ENCODE results near the gene SLC12A7. TPM values are rescaled to one million over a fixed set of nuclear protein-coding genes. Genes with fewer than 3 reads are reported as not detected.
A peak's percentile ranks its signal among the peaks of the same experiment; 100 is the strongest.

The SLC12A7 gene
- polyA plus RNA-seq, 1 donor (not counting 4 experiments of a cell fraction or from before 2014, with no cell fraction given) = 1.5 TPM

DNA sequence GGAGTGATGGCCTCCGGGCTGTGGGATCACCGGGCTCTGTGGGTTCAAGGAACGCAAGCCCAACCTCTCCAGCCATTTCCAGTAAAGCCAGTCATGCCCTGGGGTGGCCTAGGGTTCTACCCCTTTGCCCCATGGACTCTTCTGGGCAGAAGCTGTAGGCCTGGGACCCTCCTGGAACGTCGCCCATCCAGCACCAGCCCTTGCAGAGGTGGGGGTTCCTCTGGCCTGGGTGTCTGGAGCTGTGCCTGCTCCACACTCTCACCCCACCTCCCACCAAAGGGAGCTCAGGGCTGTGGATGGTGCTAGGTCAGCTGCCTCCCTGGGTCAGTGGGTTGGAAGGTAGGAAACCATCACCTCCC, 1.4 kb upstream of the SLC12A7 start:
- H3K27ac ChIP-seq (ENCODE audit: control insufficient read depth, insufficient read depth, low read length) = no peak overlapping the region
- H3K4me2 ChIP-seq (ENCODE audit: control insufficient read depth, extremely low read depth, insufficient read depth, low read depth, low read length) = no peak overlapping the region
- H3K36me3 ChIP-seq (ENCODE audit: control insufficient read depth in 2 of 2, extremely low read depth in 1 of 2, insufficient read depth in 2 of 2, low read length in 2 of 2) = no peaks in the 10 kb centered on the region
- H3K79me2 ChIP-seq (ENCODE audit: control insufficient read depth, insufficient read depth, low read length) = no peaks in the 10 kb centered on the region
- FAIRE-seq (no peak), DNase-seq (ENCODE audit: low read depth, low spot score) (no peak)
- H2AFZ ChIP-seq (ENCODE audit: control insufficient read depth, low read length) = no peak overlapping the region
- H3K9ac ChIP-seq (ENCODE audit: control insufficient read depth, extremely low read depth, insufficient read depth, low read length) = no peak overlapping the region
- H3K4me3 ChIP-seq (ENCODE audit: control insufficient read depth in 2 of 3, extremely low read depth in 1 of 3, insufficient read depth in 2 of 3, low read depth in 1 of 3, low read length in 3 of 3) = no peak overlapping the region
- dilution Hi-C loops (cut with MboI; ENCODE audit: extremely low pct_ligation_motif_present, low sequenced_read_pairs) = no loop called here
- TF ChIP-seq EZH2 (IDR thresholded peaks at IDR 0.05; ENCODE audit: low read length) = no peak
- no peak for TF ChIP-seq CTCF (optimal IDR thresholded peaks at IDR 0.05 in 1 of 3, IDR thresholded peaks at IDR 0.05 in 1 of 3, conservative IDR thresholded peaks at IDR 0.05 in 1 of 3; ENCODE audit: extremely low read depth in 1 of 3, insufficient read depth in 2 of 3, low read length in 3 of 3)
- no peaks in the 10 kb centered on the region for H3K9me3 ChIP-seq (ENCODE audit: control insufficient read depth, low read depth, low read length)
- peaks cover 5% of the 10 kb centered on the region for H3K4me1 ChIP-seq (ENCODE audit: control insufficient read depth, extremely low read depth, insufficient read depth, low read length)
- peaks cover 2% of the 10 kb centered on the region for H4K20me1 ChIP-seq (ENCODE audit: control insufficient read depth, extremely low read depth, insufficient read depth, low read length)
- H3K27me3 ChIP-seq (ENCODE audit: control insufficient read depth, extremely low read depth, insufficient read depth, low read length) = peaks cover 29% of the 10 kb centered on the region
- H3K9me1 ChIP-seq (ENCODE audit: control insufficient read depth, extremely low read depth, insufficient read depth, low read length) = no peaks in the 10 kb centered on the region

GRCh38 chr5:1112596-1113331, 901 bp upstream of the SLC12A7 start:
- H3K9me3 ChIP-seq (ENCODE audit: control insufficient read depth, low read depth, low read length) = no peaks in the 10 kb centered on the region
- no peak overlapping the region for H2AFZ ChIP-seq (ENCODE audit: control insufficient read depth, low read length)
- no peaks in the 10 kb centered on the region for H3K4me1 ChIP-seq (ENCODE audit: control insufficient read depth, extremely low read depth, insufficient read depth, low read length)
- peak; percentile 23 for DNase-seq (ENCODE audit: low read depth, low spot score)
- dilution Hi-C loops (cut with MboI; ENCODE audit: extremely low pct_ligation_motif_present, low sequenced_read_pairs) = no loop called here
- H3K9me1 ChIP-seq (ENCODE audit: control insufficient read depth, extremely low read depth, insufficient read depth, low read length) = no peaks in the 10 kb centered on the region
- H3K9ac ChIP-seq (ENCODE audit: control insufficient read depth, extremely low read depth, insufficient read depth, low read length) = no peak overlapping the region
- no peaks in the 10 kb centered on the region for H3K79me2 ChIP-seq (ENCODE audit: control insufficient read depth, insufficient read depth, low read length)
- TF ChIP-seq CTCF (optimal IDR thresholded peaks at IDR 0.05 in 1 of 3, IDR thresholded peaks at IDR 0.05 in 1 of 3, conservative IDR thresholded peaks at IDR 0.05 in 1 of 3; ENCODE audit: extremely low read depth in 1 of 3, insufficient read depth in 2 of 3, low read length in 3 of 3) (no peak), EZH2 (IDR thresholded peaks at IDR 0.05; ENCODE audit: low read length) (no peak)
- H3K27ac ChIP-seq (ENCODE audit: control insufficient read depth, insufficient read depth, low read length) = no peak overlapping the region
- no peaks in the 10 kb centered on the region for H3K36me3 ChIP-seq (ENCODE audit: control insufficient read depth in 2 of 2, extremely low read depth in 1 of 2, insufficient read depth in 2 of 2, low read length in 2 of 2)
- no peaks in the 10 kb centered on the region for H4K20me1 ChIP-seq (ENCODE audit: control insufficient read depth, extremely low read depth, insufficient read depth, low read length)
- no peak for FAIRE-seq
- no peak overlapping the region for H3K4me2 ChIP-seq (ENCODE audit: control insufficient read depth, extremely low read depth, insufficient read depth, low read depth, low read length)
- H3K27me3 ChIP-seq (ENCODE audit: control insufficient read depth, extremely low read depth, insufficient read depth, low read length) = peaks cover 25% of the 10 kb centered on the region
- H3K4me3 ChIP-seq (ENCODE audit: control insufficient read depth in 2 of 3, extremely low read depth in 1 of 3, insufficient read depth in 2 of 3, low read depth in 1 of 3, low read length in 3 of 3) = no peak overlapping the region

Data from keratinocyte (primary cell).